ENCODE measurements around the gene TRIM31.

DNA sequence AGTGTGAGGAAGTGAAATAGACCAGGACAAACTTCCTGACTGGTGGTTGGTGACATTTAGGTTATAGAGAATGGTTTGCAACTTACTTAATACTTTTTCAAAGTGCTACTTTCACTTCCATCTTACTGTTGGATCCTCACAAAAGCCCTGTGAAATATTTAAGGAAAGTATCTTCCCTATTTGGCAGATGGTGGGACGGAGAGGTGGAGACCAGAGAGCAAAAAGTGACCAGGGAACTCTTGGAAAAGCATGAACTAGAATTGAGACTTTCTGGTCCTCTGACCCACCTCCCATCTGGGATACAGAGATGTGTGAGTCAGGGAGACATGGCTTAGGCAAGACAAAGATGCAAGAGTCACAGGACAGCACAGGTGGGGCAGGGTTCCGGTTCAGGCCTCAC is 45.1 kb upstream of the TRIM31 start:
- TF ChIP-seq CTCF (IDR thresholded peaks at IDR 0.05) (no peak), POLR2A (IDR thresholded peaks at IDR 0.05) (no peak)

Measured in body of pancreas (tissue), 4 donors.